NCI-H1436 (cell line): ENCODE data around the gene DUSP6.

ENCODE experiments used
- DNase-seq: peaks from one replicate; lab custom pipeline; 2025; lab: John Stamatoyannopoulos, UW

DUSP6 gene

GRCh38 chr12:89328151-89329030 lies 23.9 kb downstream of the DUSP6 start:
- DNase-seq = no peak

- no peak for DNase-seq
These were observed 24.7 kb downstream of the DUSP6 start for GRCh38 chr12:89327486-89328094.

GRCh38 chr12:89326239-89327040 lies 25.9 kb downstream of the DUSP6 start:
- DNase-seq = no peak

- no peak for DNase-seq
These were observed 26.8 kb downstream of the DUSP6 start for GRCh38 chr12:89325495-89325894.

GRCh38 chr12:89324437-89324836 lies 27.9 kb downstream of the DUSP6 start:
- no peak for DNase-seq

- DNase-seq = no peak
These were observed 28.6 kb downstream of the DUSP6 start for GRCh38 chr12:89323568-89324218.

GRCh38 chr12:89320735-89321134 lies 31.6 kb downstream of the DUSP6 start:
- DNase-seq = no peak

GRCh38 chr12:89319606-89320005 lies 32.7 kb downstream of the DUSP6 start:
- no peak for DNase-seq

GRCh38 chr12:89319122-89319521 lies 33.2 kb downstream of the DUSP6 start:
- DNase-seq = no peak

GRCh38 chr12:89316705-89317139 lies 35.6 kb downstream of the DUSP6 start:
- no peak for DNase-seq

- DNase-seq = no peak
These were observed 38.1 kb downstream of the DUSP6 start for GRCh38 chr12:89314060-89314761.

- no peak for DNase-seq
These were observed 40.5 kb downstream of the DUSP6 start for GRCh38 chr12:89311703-89312293.

GRCh38 chr12:89309815-89310214 lies 42.5 kb downstream of the DUSP6 start:
- no peak for DNase-seq

GRCh38 chr12:89309440-89309802 lies 42.9 kb downstream of the DUSP6 start:
- no peak for DNase-seq

GRCh38 chr12:89307474-89308253 lies 44.6 kb downstream of the DUSP6 start:
- DNase-seq = no peak

- no peak for DNase-seq
These were observed 45.4 kb downstream of the DUSP6 start for GRCh38 chr12:89306827-89307473.

GRCh38 chr12:89305373-89305772 lies 46.9 kb downstream of the DUSP6 start:
- no peak for DNase-seq

- DNase-seq = no peak
These were observed 52.4 kb downstream of the DUSP6 start for GRCh38 chr12:89299931-89300330.

- DNase-seq = no peak
These were observed 52.9 kb downstream of the DUSP6 start for GRCh38 chr12:89299417-89299816.
